Hindlimb muscle (tissue), 1 donor: ENCODE measurements around the gene FCAMR. TPM values are rescaled to one million over a fixed set of nuclear protein-coding genes. Genes with fewer than 3 reads are reported as not detected.

Source experiments
- DNase-seq: peaks from one replicate; pipeline ENCODE4 v3.0.0-alpha.2; 2013
- polyA plus RNA-seq: library from polyadenylated mRNA; unstranded; fragments of 120-200 nt; gene quantifications from one replicate; pipeline ENCODE4 v1.2.1, GENCODE V29; 2013; ENCODE audit not compliant: insufficient read length

FCAMR gene
- not detected for polyA plus RNA-seq

- no peak for DNase-seq
Measured at GRCh38 chr1:206970446-206970845, at the start of gene FCAMR. FCAMR (minus strand) TSS chr1:206970460; CDS start chr1:206970125, 335 bp downstream.

GRCh38 chr1:207019661-207020060, 49.4 kb upstream of the FCAMR start:
- DNase-seq: no peak

GRCh38 chr1:207019161-207019560, 48.9 kb upstream of the FCAMR start:
- no peak for DNase-seq

GRCh38 chr1:207018707-207019106, 48.4 kb upstream of the FCAMR start:
- DNase-seq: no peak

- no peak for DNase-seq
Measured at GRCh38 chr1:207017615-207018559, 47.6 kb upstream of the FCAMR start.

- no peak for DNase-seq
Measured at GRCh38 chr1:207015791-207016190, 45.5 kb upstream of the FCAMR start.

- DNase-seq: no peak
Measured at GRCh38 chr1:207014728-207015127, 44.5 kb upstream of the FCAMR start.

- no peak for DNase-seq
Measured at GRCh38 chr1:207013321-207014085, 43.2 kb upstream of the FCAMR start.

GRCh38 chr1:207010726-207011125, 40.5 kb upstream of the FCAMR start:
- no peak for DNase-seq

- no peak for DNase-seq
Measured at GRCh38 chr1:207009945-207010344, 39.7 kb upstream of the FCAMR start.

GRCh38 chr1:207009182-207009850, 39.1 kb upstream of the FCAMR start:
- DNase-seq: no peak

GRCh38 chr1:207007352-207008033, 37.2 kb upstream of the FCAMR start:
- DNase-seq: no peak

- no peak for DNase-seq
Measured at GRCh38 chr1:207006914-207007313, 36.7 kb upstream of the FCAMR start.

- no peak for DNase-seq
Measured at GRCh38 chr1:207006083-207006482, 35.8 kb upstream of the FCAMR start.

- DNase-seq: no peak
Measured at GRCh38 chr1:207004931-207005830, 34.9 kb upstream of the FCAMR start.

GRCh38 chr1:207003210-207003609, 33.0 kb upstream of the FCAMR start:
- DNase-seq: no peak

GRCh38 chr1:207002724-207003146, 32.5 kb upstream of the FCAMR start:
- no peak for DNase-seq

- no peak for DNase-seq
Measured at GRCh38 chr1:207001492-207002245, 31.4 kb upstream of the FCAMR start.

GRCh38 chr1:207000651-207001291, 30.5 kb upstream of the FCAMR start:
- DNase-seq: no peak

GRCh38 chr1:206998816-206999215, 28.6 kb upstream of the FCAMR start:
- DNase-seq: no peak
